Measurements from ENCODE around the gene SNAI1. TPM values are rescaled to one million over a fixed set of nuclear protein-coding genes. Genes with fewer than 3 reads are reported as not detected.
"Not testable (repeated sequence)": the region's sequence is repeated elsewhere in the genome, so short reads cannot be mapped to it uniquely, and the experiment has no call there.

The SNAI1 gene
- total RNA-seq, 1 donor from 2014 or later: 9.7 TPM

- Mint-ChIP-seq H3K27ac (no peak overlapping the region), H3K4me1 (no peaks in the 10 kb centered on the region), H3K9me3 (no peaks in the 10 kb centered on the region), H3K36me3 (no peaks in the 10 kb centered on the region), H3K27me3 (ENCODE audit: low read depth) (no peaks in the 10 kb centered on the region), H3K4me3 (no peak overlapping the region)
- no peak for DNase-seq (ENCODE audit: low spot score in 2 of 2, unreplicated experiment in 2 of 2)
- TF ChIP-seq CTCF (IDR thresholded peaks at IDR 0.05; ENCODE audit: unreplicated experiment): no peak
Observed at GRCh38 chr20:49966861-49967260, 15.9 kb upstream of the SNAI1 start.

GRCh38 chr20:49969234-49969633, 13.5 kb upstream of the SNAI1 start:
- Mint-ChIP-seq H3K9me3 (no peaks in the 10 kb centered on the region), H3K27ac (no peak overlapping the region), H3K27me3 (ENCODE audit: low read depth) (no peaks in the 10 kb centered on the region), H3K4me1 (no peaks in the 10 kb centered on the region), H3K36me3 (no peaks in the 10 kb centered on the region), H3K4me3 (no peak overlapping the region)
- no peak for DNase-seq (ENCODE audit: low spot score in 2 of 2, unreplicated experiment in 2 of 2)
- no peak for TF ChIP-seq CTCF (IDR thresholded peaks at IDR 0.05; ENCODE audit: unreplicated experiment)

GRCh38 chr20:49969946-49970345, 12.8 kb upstream of the SNAI1 start:
- no peak for DNase-seq (ENCODE audit: low spot score in 2 of 2, unreplicated experiment in 2 of 2)
- Mint-ChIP-seq H3K4me3 (no peak overlapping the region), H3K9me3 (no peaks in the 10 kb centered on the region), H3K4me1 (no peaks in the 10 kb centered on the region), H3K27me3 (ENCODE audit: low read depth) (no peaks in the 10 kb centered on the region), H3K27ac (no peak overlapping the region), H3K36me3 (no peaks in the 10 kb centered on the region)
- TF ChIP-seq CTCF (IDR thresholded peaks at IDR 0.05; ENCODE audit: unreplicated experiment): no peak

- H3K36me3 Mint-ChIP-seq: no peaks in the 10 kb centered on the region
- no peak overlapping the region for H3K4me3 Mint-ChIP-seq
- H3K9me3 Mint-ChIP-seq: no peaks in the 10 kb centered on the region
- no peak for TF ChIP-seq CTCF (IDR thresholded peaks at IDR 0.05; ENCODE audit: unreplicated experiment)
- H3K4me1 Mint-ChIP-seq: no peaks in the 10 kb centered on the region
- no peak overlapping the region for H3K27ac Mint-ChIP-seq
- DNase-seq (ENCODE audit: low spot score in 2 of 2, unreplicated experiment in 2 of 2): no peak
- H3K27me3 Mint-ChIP-seq (ENCODE audit: low read depth): no peaks in the 10 kb centered on the region
Observed at GRCh38 chr20:49970498-49970897, 12.3 kb upstream of the SNAI1 start.

- no peaks in the 10 kb centered on the region for H3K9me3 Mint-ChIP-seq
- no peak for DNase-seq (ENCODE audit: low spot score in 2 of 2, unreplicated experiment in 2 of 2)
- H3K27me3 Mint-ChIP-seq (ENCODE audit: low read depth): no peaks in the 10 kb centered on the region
- no peak overlapping the region for H3K4me3 Mint-ChIP-seq
- no peak overlapping the region for H3K27ac Mint-ChIP-seq
- no peaks in the 10 kb centered on the region for H3K36me3 Mint-ChIP-seq
- H3K4me1 Mint-ChIP-seq: no peaks in the 10 kb centered on the region
- no peak for TF ChIP-seq CTCF (IDR thresholded peaks at IDR 0.05; ENCODE audit: unreplicated experiment)
Observed at GRCh38 chr20:49973981-49974380, 8.8 kb upstream of the SNAI1 start.

GRCh38 chr20:49976542-49976941, 6.2 kb upstream of the SNAI1 start:
- no peak for DNase-seq (ENCODE audit: low spot score in 2 of 2, unreplicated experiment in 2 of 2)
- TF ChIP-seq CTCF (IDR thresholded peaks at IDR 0.05; ENCODE audit: unreplicated experiment): no peak
- Mint-ChIP-seq H3K9me3 (no peaks in the 10 kb centered on the region), H3K4me3 (no peak overlapping the region), H3K36me3 (no peaks in the 10 kb centered on the region), H3K4me1 (no peaks in the 10 kb centered on the region), H3K27ac (no peak overlapping the region), H3K27me3 (ENCODE audit: low read depth) (peaks cover 20% of the 10 kb centered on the region)

- DNase-seq (ENCODE audit: low spot score in 2 of 2, unreplicated experiment in 2 of 2); H3K36me3 Mint-ChIP-seq; H3K4me3 Mint-ChIP-seq; H3K4me1 Mint-ChIP-seq; H3K9me3 Mint-ChIP-seq; H3K27ac Mint-ChIP-seq: not testable (repeated sequence)
- H3K27me3 Mint-ChIP-seq (ENCODE audit: low read depth): peaks cover 29% of the 10 kb centered on the region
Observed at GRCh38 chr20:49977740-49978139, 5.0 kb upstream of the SNAI1 start.
